Pancreas (tissue), 10 donors: ENCODE measurements around the gene SORCS3. TPM values are rescaled to one million over a fixed set of nuclear protein-coding genes. Genes with fewer than 3 reads are reported as not detected.

Experiments
- ATAC-seq, 4 donors: fragments of 200-7000 bp; cut with Tn5 transposase; one replicate each; pipeline versions ENCODE4 v1.8.0 to v1.9.1; 2020; ENCODE audit warnings: mild to moderate bottlenecking in 4 of 4, moderate library complexity in 4 of 4
- DNase-seq, 6 donors: peaks; one replicate each; pipeline ENCODE4 v3.0.0-alpha.2; 2020
- FAIRE-seq: peaks from 2 replicates; lab custom pipeline; 2012; peaks lifted over from hg19 to GRCh38; lab: Jason Lieb, UNC
- H3K27ac ChIP-seq, 4 donors: fragments of 200-600 bp; sonication (generic); 1 replicate in 3 of 4; 2 replicates in 1 of 4; pipeline versions ENCODE4 v1.5.0 to v1.8.0; 2020
- H3K27me3 ChIP-seq, 4 donors: fragments of 200-600 bp; one replicate each; pipeline ENCODE4 v1.8.0; 2021
- H3K36me3 ChIP-seq, 3 donors: fragments of 200-600 bp; sonication (generic) in 1 of 3; one replicate each; pipeline versions ENCODE4 v1.5.0 to v1.8.0; 2020 to 2021
- H3K4me1 ChIP-seq, 3 donors: fragments of 200-600 bp; one replicate each; pipeline ENCODE4 v1.8.0; 2021
- H3K4me3 ChIP-seq, 4 donors: fragments of 200-600 bp; sonication (generic) in 2 of 4; one replicate each; pipeline versions ENCODE4 v1.5.0 to v1.8.0; 2020 to 2021
- H3K9me3 ChIP-seq, 4 donors: fragments of 200-600 bp; one replicate each; pipeline ENCODE4 v1.8.0; 2021
- WGBS, 2 donors: extraction: QIAGEN DNeasy Blood & Tissue Kit; methylation state at CpG; one replicate each; pipeline ENCODE4 v1.1.7; 2013; 5-methylcytosine and 5-hydroxymethylcytosine counted together
- intact Hi-C, 3 donors: fragments of 100-400 bp; cut with DNase I; formaldehyde crosslinking; loops; one replicate each; pipeline versions ENCODE4 v1.11.1 to v1.14.2; 2022
- polyA plus RNA-seq, 2 donors: library from polyadenylated mRNA; stranded (reverse); fragments of 200-250 nt; gene quantifications; one replicate each; pipeline ENCODE4 v1.2.3, GENCODE V29; 2013
- total RNA-seq, 6 donors: library from RNA; stranded (reverse); fragmentation: NEBNext Ultra II Directional in 4 of 6; extraction: Animal tissue kit (Norgen Biotek cat#: 25700) in 4 of 6; gene quantifications; one replicate each; pipeline versions ENCODE4 v1.2.1 to v1.2.4, GENCODE V29; 2021 to 2023
- TF ChIP-seq, protein P1 (sequence below), 4 donors: fragments of 200-600 bp; sonication (generic) in 3 of 4; IDR thresholded peaks; one replicate each; pipeline versions ENCODE4 v1.5.0 to v1.8.0; 2021; ENCODE audit warnings: antibody characterized with exemption in 4 of 4
- donor health status: healthy with polysubstance abuse.
- donor health status: DM: no; HTN: no; CAD: no; lungs with moderate emphysema.
- donor health status: DM: no; HTN: no; CAD: no.
- donor health status: control.
- donor health status: control.
- donor health status: Bipolar disorder and iron deficiency.
- donor health status: DM: yes; HTN: yes; CAD: no.
- donor health status: DM: no; HTN: no; CAD: no.
- donor health status: DM: no; HTN: no; CAD: no.
- donor health status: DM: yes; HTN: yes; CAD: no.

The SORCS3 gene
- total and polyA plus RNA-seq, 8 donors: 0.02 TPM; not detected in 7

DNA sequence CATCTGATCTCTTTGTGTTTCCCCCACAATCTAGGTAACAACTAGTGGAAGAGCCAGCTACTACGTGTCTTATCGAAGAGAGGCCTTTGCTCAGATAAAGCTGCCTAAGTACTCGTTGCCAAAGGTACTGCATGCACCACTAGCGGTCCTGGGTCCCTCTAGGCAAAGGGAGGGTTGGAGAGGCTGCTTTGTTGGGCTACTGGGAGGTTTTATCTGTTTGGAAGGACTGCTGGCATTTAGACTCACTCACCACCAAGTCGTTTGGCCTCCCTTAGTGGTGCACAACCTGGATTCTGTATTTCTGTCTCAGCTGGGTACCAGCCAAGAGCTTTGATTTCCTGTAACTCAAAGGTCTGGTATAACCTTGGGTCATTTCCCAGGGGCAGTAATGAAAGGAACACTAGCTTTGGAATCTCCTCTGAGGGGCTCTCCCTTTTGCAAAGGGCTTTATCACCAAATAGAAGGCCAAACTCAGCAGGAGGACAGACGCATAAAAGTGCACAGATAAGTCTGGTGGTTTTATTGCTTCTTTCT, 498.3 kb downstream of the SORCS3 start:
- WGBS, 2 donors: 37 to 45% methylated on average over 6 of the region's 6 CpGs
- no peak for FAIRE-seq
- TF ChIP-seq, protein P1, sequence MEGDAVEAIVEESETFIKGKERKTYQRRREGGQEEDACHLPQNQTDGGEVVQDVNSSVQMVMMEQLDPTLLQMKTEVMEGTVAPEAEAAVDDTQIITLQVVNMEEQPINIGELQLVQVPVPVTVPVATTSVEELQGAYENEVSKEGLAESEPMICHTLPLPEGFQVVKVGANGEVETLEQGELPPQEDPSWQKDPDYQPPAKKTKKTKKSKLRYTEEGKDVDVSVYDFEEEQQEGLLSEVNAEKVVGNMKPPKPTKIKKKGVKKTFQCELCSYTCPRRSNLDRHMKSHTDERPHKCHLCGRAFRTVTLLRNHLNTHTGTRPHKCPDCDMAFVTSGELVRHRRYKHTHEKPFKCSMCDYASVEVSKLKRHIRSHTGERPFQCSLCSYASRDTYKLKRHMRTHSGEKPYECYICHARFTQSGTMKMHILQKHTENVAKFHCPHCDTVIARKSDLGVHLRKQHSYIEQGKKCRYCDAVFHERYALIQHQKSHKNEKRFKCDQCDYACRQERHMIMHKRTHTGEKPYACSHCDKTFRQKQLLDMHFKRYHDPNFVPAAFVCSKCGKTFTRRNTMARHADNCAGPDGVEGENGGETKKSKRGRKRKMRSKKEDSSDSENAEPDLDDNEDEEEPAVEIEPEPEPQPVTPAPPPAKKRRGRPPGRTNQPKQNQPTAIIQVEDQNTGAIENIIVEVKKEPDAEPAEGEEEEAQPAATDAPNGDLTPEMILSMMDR (IDR thresholded peaks at IDR 0.05): no peak

GRCh38 chr10:105140600-105140999, 499.5 kb downstream of the SORCS3 start:
- DNase-seq (no peak), FAIRE-seq (no peak), ATAC-seq (no peak)
- H3K27me3 ChIP-seq: no peaks in the 10 kb centered on the region
- WGBS, 2 donors: 74 to 93% methylated on average over 3 of the region's 3 CpGs
- TF ChIP-seq, protein P1 (IDR thresholded peaks at IDR 0.05): no peak
- intact Hi-C loops: no loop called here
- no peaks in the 10 kb centered on the region for H3K9me3 ChIP-seq
- no peaks in the 10 kb centered on the region for H3K36me3 ChIP-seq
- H3K27ac ChIP-seq: no peak overlapping the region
- H3K4me1 ChIP-seq: peaks cover 0 to 3% (median 0%) of the 10 kb centered on the region in 3 donors
- no peak overlapping the region for H3K4me3 ChIP-seq

More for the DNA sequence above, 498.3 kb downstream of the SORCS3 start:
- intact Hi-C loops: no loop called here
- Histone ChIP-seq H3K9me3 (no peaks in the 10 kb centered on the region), H3K36me3 (no peaks in the 10 kb centered on the region), H3K4me3 (no peak overlapping the region), H3K4me1 (peaks cover 0 to 3% (median 0%) of the 10 kb centered on the region in 3 donors), H3K27ac (no peak overlapping the region), H3K27me3 (no peaks in the 10 kb centered on the region)
- ATAC-seq: peak in 3 of 4 donors; percentile 43 to 75 (median 49)
- peak in 2 of 6 donors; percentile 6 to 17 for DNase-seq

- DNase-seq (no peak), ATAC-seq (no peak), FAIRE-seq (no peak)
- no peaks in the 10 kb centered on the region for H3K9me3 ChIP-seq
- intact Hi-C loops: no loop called here
- WGBS, 2 donors: 28 to 31% methylated on average over 2 of the region's 2 CpGs
- H3K4me3 ChIP-seq: no peak overlapping the region
- H3K36me3 ChIP-seq: no peaks in the 10 kb centered on the region
- H3K4me1 ChIP-seq: peaks cover 0 to 7% (median 0%) of the 10 kb centered on the region in 3 donors
- peaks cover 0 to 13% (median 2%) of the 10 kb centered on the region in 4 donors for H3K27me3 ChIP-seq
- TF ChIP-seq, protein P1 (IDR thresholded peaks at IDR 0.05): no peak
- H3K27ac ChIP-seq: no peak overlapping the region
Measured at GRCh38 chr10:105145711-105146110, 504.6 kb downstream of the SORCS3 start.

DNA sequence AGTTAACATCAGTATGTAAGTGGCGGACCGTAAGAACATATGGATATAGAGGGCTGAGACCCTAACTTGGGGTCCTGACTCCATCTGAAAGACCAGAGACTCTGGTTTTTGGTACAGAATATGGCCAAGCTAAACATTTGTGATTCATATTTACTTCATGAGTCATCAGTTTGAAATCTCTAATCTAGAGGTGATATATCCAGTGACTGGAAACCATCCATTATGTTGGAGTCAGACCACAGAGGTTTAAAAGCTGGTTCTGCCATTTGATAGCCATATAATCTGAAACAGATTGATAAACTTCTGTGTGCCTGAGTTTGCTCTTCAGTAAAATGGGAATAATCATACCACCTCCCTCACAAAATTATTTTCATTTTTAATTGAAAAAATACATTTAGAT, 505.3 kb downstream of the SORCS3 start:
- intact Hi-C loops: no loop called here
- Histone ChIP-seq H3K27ac (no peak overlapping the region), H3K36me3 (no peaks in the 10 kb centered on the region), H3K27me3 (peaks cover 0 to 13% (median 2%) of the 10 kb centered on the region in 4 donors), H3K4me1 (peaks cover 0 to 7% (median 0%) of the 10 kb centered on the region in 3 donors), H3K4me3 (no peak overlapping the region), H3K9me3 (no peaks in the 10 kb centered on the region)
- DNase-seq: no peak
- TF ChIP-seq, protein P1 (IDR thresholded peaks at IDR 0.05): no peak
- no peak for ATAC-seq
- FAIRE-seq: no peak
- 94 to 95% methylated on average over 2 of the region's 2 CpGs for WGBS, 2 donors

DNA sequence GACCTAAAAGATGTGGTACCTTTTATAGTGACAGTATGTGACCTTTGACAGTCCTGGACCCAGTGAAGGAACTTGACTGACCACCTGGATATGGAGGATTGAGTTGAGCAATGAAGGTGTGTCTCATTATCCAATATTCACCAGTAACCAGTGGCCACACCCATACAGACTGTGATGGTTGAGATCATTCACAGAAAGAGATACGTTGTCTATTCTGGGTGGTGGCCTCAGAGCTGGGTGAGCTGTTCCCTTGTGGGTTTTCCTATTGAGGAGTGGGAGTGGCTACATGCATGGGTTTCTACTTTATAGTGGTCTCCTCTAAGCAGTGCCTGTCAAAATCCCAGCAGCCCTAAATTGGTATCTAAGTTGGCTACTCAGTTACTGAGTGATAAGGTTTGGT, 507.4 kb downstream of the SORCS3 start:
- TF ChIP-seq, protein P1 (IDR thresholded peaks at IDR 0.05): no peak
- no peak for FAIRE-seq
- WGBS, 2 donors: 0 to 88% methylated on average over 1 of the region's 1 CpG

More for the DNA sequence above, 507.4 kb downstream of the SORCS3 start:
- Histone ChIP-seq H3K9me3 (no peaks in the 10 kb centered on the region), H3K27ac (no peak overlapping the region), H3K4me1 (peaks cover 0 to 7% (median 0%) of the 10 kb centered on the region in 3 donors), H3K4me3 (no peak overlapping the region), H3K27me3 (peaks cover 0 to 19% (median 2%) of the 10 kb centered on the region in 4 donors), H3K36me3 (no peaks in the 10 kb centered on the region)
- DNase-seq (no peak), ATAC-seq (no peak)
- intact Hi-C loops: no loop called here
